CD4-positive, alpha-beta T cell (primary cell): ENCODE results near the gene OR2A14. TPM values are rescaled to one million over a fixed set of nuclear protein-coding genes. Genes with fewer than 3 reads are reported as not detected.

Experiments used
- ATAC-seq: fragments of 200-7000 bp; cut with Tn5 transposase; one replicate; pipeline ENCODE4 v1.10.0; 2022; ENCODE audit warnings: mild to moderate bottlenecking; ENCODE audit not compliant: poor library complexity
- CTCF ChIA-PET: fragments of 350-600 bp; sonication (Branson Sonifier 250); formaldehyde crosslinking; loops from one replicate; lab custom pipeline; 2021; ENCODE audit warnings: antibody characterized with exemption, inconsistent platforms; lab: Charles Lee
- POLR2A ChIA-PET: fragments of 350-600 bp; sonication (Branson Sonifier 250); formaldehyde crosslinking; loops from one replicate; lab custom pipeline; 2021; ENCODE audit warnings: antibody characterized with exemption, inconsistent platforms; lab: Charles Lee
- DNase-seq, 14 experiments: peaks; one replicate each; pipeline ENCODE4 v3.0.0-alpha.2; 2013 to 2020; ENCODE audit warnings: mixed read lengths in 2 of 14
- H3K27ac ChIP-seq, 2 donors: one replicate each; pipeline versions ENCODE4 v1.5.1 to v1.7.0; 2013; ENCODE audit warnings: low read length in 2 of 2, low read depth in 1 of 2, mild to moderate bottlenecking in 1 of 2
- H3K27me3 ChIP-seq, 2 experiments: 1 replicate in 1 of 2; 2 replicates in 1 of 2; pipeline versions ENCODE4 v1.6.1 to v1.7.0; 2013; ENCODE audit warnings: low read length in 2 of 2, control low read depth in 1 of 2, mild to moderate bottlenecking in 1 of 2, moderate library complexity in 1 of 2; ENCODE audit not compliant: insufficient read depth in 2 of 2, control insufficient read depth in 1 of 2
- H3K36me3 ChIP-seq: one replicate; pipeline ENCODE4 v1.6.1; 2013; ENCODE audit warnings: low read length, control low read depth; ENCODE audit not compliant: insufficient read depth
- H3K4me1 ChIP-seq: one replicate; pipeline ENCODE4 v1.6.1; 2013; ENCODE audit warnings: low read length, control low read depth; ENCODE audit not compliant: insufficient read depth
- H3K4me3 ChIP-seq: one replicate; pipeline ENCODE4 v1.5.1; 2013; ENCODE audit warnings: mild to moderate bottlenecking, low read length, moderate library complexity
- H3K9me3 ChIP-seq, 2 experiments: 1 replicate in 1 of 2; 2 replicates in 1 of 2; pipeline versions ENCODE4 v1.6.1 to v1.7.0; 2013; ENCODE audit warnings: low read length in 2 of 2, mild to moderate bottlenecking in 2 of 2, control low read depth in 1 of 2, moderate library complexity in 1 of 2; ENCODE audit not compliant: control insufficient read depth in 1 of 2, insufficient read depth in 1 of 2
- H3K27ac Mint-ChIP-seq: one replicate; pipeline ENCODE4 v1.8.0; 2020; ENCODE audit warnings: mixed read lengths
- H3K27me3 Mint-ChIP-seq: one replicate; pipeline ENCODE4 v1.8.0; 2021; ENCODE audit warnings: mixed read lengths
- H3K36me3 Mint-ChIP-seq: one replicate; pipeline ENCODE4 v1.8.0; 2021; ENCODE audit warnings: low read depth, mixed read lengths
- H3K4me1 Mint-ChIP-seq: one replicate; pipeline ENCODE4 v1.8.0; 2021; ENCODE audit warnings: low read depth, mixed read lengths
- H3K4me3 Mint-ChIP-seq: one replicate; pipeline ENCODE4 v1.8.0; 2020; ENCODE audit warnings: mild to moderate bottlenecking, mixed read lengths
- H3K9me3 Mint-ChIP-seq: one replicate; pipeline ENCODE4 v1.8.0; 2020; ENCODE audit warnings: mixed read lengths
- CTCF ChIP-seq: fragments of 200-600 bp; IDR thresholded peaks from one replicate; pipeline ENCODE4 v1.8.0; 2022; ENCODE audit warnings: antibody characterized with exemption, mild to moderate bottlenecking
- intact Hi-C, 2 experiments: fragments of 100-400 bp; cut with DNase I in 1 of 2; cut with micrococcal nuclease in 1 of 2; formaldehyde crosslinking; loops; one replicate each; pipeline versions ENCODE4 v1.15.1 to v1.9.0; 2023 to 2025; cut with DNase I, micrococcal nuclease
- total RNA-seq, 174 experiments: library from RNA in 2 of 174; stranded (reverse) in 2 of 174; gene quantifications; one replicate each; pipeline ENCODE4 v1.2.3 and lab custom pipeline; 2021 to 2026

OR2A14 gene
- total RNA-seq, 2 experiments from 2014 or later = not detected

GRCh38 chr7:144105211-144105610 lies 17.8 kb upstream of the OR2A14 start:
- no peaks in the 10 kb centered on the region for H3K36me3 Mint-ChIP-seq

GRCh38 chr7:144109283-144109682 lies 13.7 kb upstream of the OR2A14 start, which contains the start of gene OR2A2:
OR2A2 (plus strand) TSS chr7:144109583; CDS start chr7:144109583, 0 bp downstream.
- POLR2A ChIA-PET = no interaction called here

More at GRCh38 chr7:144105211-144105610, 17.8 kb upstream of the OR2A14 start:
- no peak for DNase-seq
- no peak for TF ChIP-seq CTCF
- no peak for ATAC-seq
- peaks cover 0 to 3% of the 10 kb centered on the region in 2 experiments for H3K27me3 ChIP-seq
- H3K4me3 Mint-ChIP-seq = no peak overlapping the region
- no peaks in the 10 kb centered on the region for H3K27me3 Mint-ChIP-seq
- H3K27ac ChIP-seq = no peak overlapping the region
- intact Hi-C loops = no loop called here
- ChIA-PET POLR2A (interaction anchor here (0.6 kb wide), 1 partner anchor 8 kb away, joined by 3 read pairs; no protein-coding TSS in a partner anchor), CTCF (no interaction called here)
- H3K9me3 ChIP-seq = no peaks in the 10 kb centered on the region
- H3K4me1 ChIP-seq = no peaks in the 10 kb centered on the region
- H3K4me3 ChIP-seq = no peak overlapping the region
- no peaks in the 10 kb centered on the region for H3K36me3 ChIP-seq
- no peak overlapping the region for H3K27ac Mint-ChIP-seq
- H3K4me1 Mint-ChIP-seq = peaks cover 11% of the 10 kb centered on the region
- no peaks in the 10 kb centered on the region for H3K9me3 Mint-ChIP-seq

GRCh38 chr7:144110272-144110671 lies 12.7 kb upstream of the OR2A14 start:
- intact Hi-C loops = no loop called here

More at GRCh38 chr7:144109283-144109682, 13.7 kb upstream of the OR2A14 start, which contains the start of gene OR2A2:
- H3K27ac Mint-ChIP-seq = no peak within 1 kb of the TSS
- peaks cover 29% of the 10 kb centered on the region for H3K27me3 Mint-ChIP-seq
- TF ChIP-seq CTCF = no peak
- H3K36me3 ChIP-seq = no peaks in the 10 kb centered on the region
- no peaks in the 10 kb centered on the region for H3K9me3 ChIP-seq
- no peaks in the 10 kb centered on the region for H3K4me1 ChIP-seq
- H3K27me3 ChIP-seq = peaks cover 0 to 3% of the 10 kb centered on the region in 2 experiments
- no peak for DNase-seq
- H3K9me3 Mint-ChIP-seq = no peaks in the 10 kb centered on the region
- H3K4me3 Mint-ChIP-seq = no peak within 1 kb of the TSS
- intact Hi-C loops = no loop called here
- ATAC-seq = no peak
- no peak within 1 kb of the TSS for H3K4me3 ChIP-seq
- no peak within 1 kb of the TSS for H3K27ac ChIP-seq
- H3K4me1 Mint-ChIP-seq = no peaks in the 10 kb centered on the region
- CTCF ChIA-PET = no interaction called here
- H3K36me3 Mint-ChIP-seq = no peaks in the 10 kb centered on the region

More at GRCh38 chr7:144110272-144110671, 12.7 kb upstream of the OR2A14 start:
- no peaks in the 10 kb centered on the region for H3K36me3 Mint-ChIP-seq
- ATAC-seq (no peak), DNase-seq (no peak)
- no peak for TF ChIP-seq CTCF
- CTCF ChIA-PET = interaction anchor here (1.1 kb wide), 1 partner anchor 25 kb away, joined by 3 read pairs; no protein-coding TSS in a partner anchor
- no peak overlapping the region for H3K4me3 ChIP-seq
- no peak overlapping the region for H3K4me3 Mint-ChIP-seq
- peaks cover 0 to 3% of the 10 kb centered on the region in 2 experiments for H3K27me3 ChIP-seq
- POLR2A ChIA-PET = no interaction called here
- H3K27ac Mint-ChIP-seq = no peak overlapping the region
- no peaks in the 10 kb centered on the region for H3K4me1 ChIP-seq
- no peak overlapping the region for H3K27ac ChIP-seq
- H3K4me1 Mint-ChIP-seq = no peaks in the 10 kb centered on the region
- H3K36me3 ChIP-seq = no peaks in the 10 kb centered on the region
- no peaks in the 10 kb centered on the region for H3K9me3 ChIP-seq
- H3K9me3 Mint-ChIP-seq = no peaks in the 10 kb centered on the region
- peaks cover 29% of the 10 kb centered on the region for H3K27me3 Mint-ChIP-seq
